Prostate gland (tissue), 2 donors: Measurements from ENCODE around the gene TASOR2.

ENCODE experiments used
- POLR2A ChIP-seq: fragments of 450-650 bp; IDR thresholded peaks from one replicate; pipeline ENCODE4 v1.6.1; 2016; ENCODE audit warnings: antibody characterized with exemption, mild to moderate bottlenecking
- POLR2AphosphoS5 ChIP-seq: sonication (generic); formaldehyde crosslinking; IDR thresholded peaks from one replicate; pipeline ENCODE4 v1.6.1; 2017; ENCODE audit warnings: antibody characterized with exemption
- TF ChIP-seq, protein P1 (sequence below), 4 experiments: fragments of 200-600 bp in 2 of 4; fragments of 450-650 bp in 2 of 4; sonication (generic) in 2 of 4; IDR thresholded peaks; 1 replicate in 3 of 4; 2 replicates in 1 of 4; pipeline ENCODE4 v1.5.1; 2016 to 2019; ENCODE audit warnings: antibody characterized with exemption in 4 of 4, mild to moderate bottlenecking in 2 of 4, moderate library complexity in 2 of 4

DNA sequence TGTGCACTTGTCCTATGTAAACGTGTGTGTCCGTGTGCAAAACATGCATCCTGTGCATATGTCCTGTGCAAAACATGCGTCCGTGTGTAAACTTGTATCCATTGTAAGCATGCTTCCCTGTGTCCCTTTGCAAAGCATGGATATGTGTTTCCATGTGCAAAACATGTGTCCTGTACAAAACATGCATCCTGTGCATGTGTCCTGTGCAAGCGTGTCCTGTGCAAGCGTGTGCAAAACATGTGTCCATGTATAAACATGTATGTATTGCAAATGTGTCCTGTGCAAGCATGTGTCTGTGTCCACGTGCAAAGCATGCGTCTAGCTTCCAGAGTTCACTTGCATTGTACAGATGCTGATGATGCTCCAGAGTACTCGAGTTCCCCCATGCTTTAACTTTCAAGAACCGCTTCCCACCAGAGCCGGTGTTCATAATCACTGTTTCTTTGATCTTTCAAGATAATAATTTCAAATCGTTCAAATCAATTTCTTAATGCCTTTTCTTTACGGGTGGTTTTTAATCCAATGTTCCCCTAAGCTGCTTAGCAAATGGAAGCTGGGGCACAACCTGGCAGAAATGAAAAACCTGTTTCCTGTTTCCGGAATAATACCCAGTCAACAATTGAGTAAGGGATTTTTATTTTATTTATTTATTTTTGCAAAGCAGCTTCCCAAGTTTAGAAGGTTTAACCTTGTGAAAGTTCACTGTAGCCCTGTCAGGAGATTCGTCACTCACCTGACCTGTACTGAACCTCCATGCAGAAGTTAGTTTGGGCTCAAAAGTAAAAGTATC lies 17.6 kb upstream of the TASOR2 start:
- TF ChIP-seq, protein P1, sequence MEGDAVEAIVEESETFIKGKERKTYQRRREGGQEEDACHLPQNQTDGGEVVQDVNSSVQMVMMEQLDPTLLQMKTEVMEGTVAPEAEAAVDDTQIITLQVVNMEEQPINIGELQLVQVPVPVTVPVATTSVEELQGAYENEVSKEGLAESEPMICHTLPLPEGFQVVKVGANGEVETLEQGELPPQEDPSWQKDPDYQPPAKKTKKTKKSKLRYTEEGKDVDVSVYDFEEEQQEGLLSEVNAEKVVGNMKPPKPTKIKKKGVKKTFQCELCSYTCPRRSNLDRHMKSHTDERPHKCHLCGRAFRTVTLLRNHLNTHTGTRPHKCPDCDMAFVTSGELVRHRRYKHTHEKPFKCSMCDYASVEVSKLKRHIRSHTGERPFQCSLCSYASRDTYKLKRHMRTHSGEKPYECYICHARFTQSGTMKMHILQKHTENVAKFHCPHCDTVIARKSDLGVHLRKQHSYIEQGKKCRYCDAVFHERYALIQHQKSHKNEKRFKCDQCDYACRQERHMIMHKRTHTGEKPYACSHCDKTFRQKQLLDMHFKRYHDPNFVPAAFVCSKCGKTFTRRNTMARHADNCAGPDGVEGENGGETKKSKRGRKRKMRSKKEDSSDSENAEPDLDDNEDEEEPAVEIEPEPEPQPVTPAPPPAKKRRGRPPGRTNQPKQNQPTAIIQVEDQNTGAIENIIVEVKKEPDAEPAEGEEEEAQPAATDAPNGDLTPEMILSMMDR (IDR thresholded peaks at IDR 0.05): no peak
- TF ChIP-seq POLR2A: no peak
- no peak for TF ChIP-seq POLR2AphosphoS5
